SK-N-SH treated with all-trans-retinoic acid at 6 μM for 48 hours (cell line): ENCODE data around the gene NEK7.

Experiments
- ATAC-seq: fragments of 200-7000 bp; cut with Tn5 transposase; 3 replicates; pipeline ENCODE4 v1.9.1; 2020; ENCODE audit warnings: mild to moderate bottlenecking, moderate library complexity
- CSDC2 ChIP-seq: fragments of 250-450 bp; sonication (Bioruptor Pico); IDR thresholded peaks from 2 replicates; pipeline ENCODE4 v1.5.0; 2020; ENCODE audit warnings: mild to moderate bottlenecking, moderate library complexity
- CSRNP3 ChIP-seq: fragments of 250-450 bp; sonication (Bioruptor Pico); IDR thresholded peaks from 2 replicates; pipeline ENCODE4 v1.5.1; 2021; ENCODE audit warnings: mild to moderate bottlenecking, moderate library complexity
- ESRRG ChIP-seq: fragments of 250-450 bp; sonication (Bioruptor Pico); IDR thresholded peaks from 2 replicates; pipeline ENCODE4 v1.6.1; 2021; ENCODE audit warnings: mild to moderate bottlenecking
- ISL1 ChIP-seq: fragments of 250-450 bp; sonication (Bioruptor Pico); IDR thresholded peaks from 2 replicates; pipeline ENCODE4 v2.1.2; 2022; ENCODE audit warnings: mild to moderate bottlenecking, moderate library complexity
- OSR1 ChIP-seq: fragments of 250-450 bp; sonication (Bioruptor Pico); IDR thresholded peaks from 2 replicates; pipeline ENCODE4 v1.8.0; 2022; ENCODE audit warnings: moderate library complexity, mild to moderate bottlenecking, inconsistent platforms
- PATZ1 ChIP-seq: fragments of 250-450 bp; sonication (Bioruptor Pico); IDR thresholded peaks from 2 replicates; pipeline ENCODE4 v1.8.0; 2020; ENCODE audit warnings: mild to moderate bottlenecking, moderate library complexity, borderline replicate concordance
- POU6F1 ChIP-seq: fragments of 250-450 bp; sonication (Bioruptor Pico); IDR thresholded peaks from 2 replicates; pipeline ENCODE4 v1.8.0; 2021; ENCODE audit warnings: low read depth, mild to moderate bottlenecking, moderate library complexity, borderline replicate concordance
- PPARA ChIP-seq: fragments of 250-450 bp; sonication (Bioruptor Pico); IDR thresholded peaks from 2 replicates; pipeline ENCODE4 v1.5.0; 2020; ENCODE audit warnings: mild to moderate bottlenecking, borderline replicate concordance
- RARB ChIP-seq: fragments of 250-450 bp; sonication (Bioruptor Pico); IDR thresholded peaks from 2 replicates; pipeline ENCODE4 v1.8.0; 2021; ENCODE audit warnings: mild to moderate bottlenecking, moderate library complexity
- SNAI2 ChIP-seq: fragments of 250-450 bp; sonication (Bioruptor Pico); IDR thresholded peaks from 2 replicates; pipeline ENCODE4 v1.5.0; 2020; ENCODE audit warnings: mild to moderate bottlenecking, moderate library complexity
- TCF4 ChIP-seq: fragments of 250-450 bp; sonication (Bioruptor Pico); IDR thresholded peaks from 2 replicates; pipeline ENCODE4 v1.8.0; 2021; ENCODE audit warnings: mild to moderate bottlenecking, moderate library complexity, borderline replicate concordance
- TSHZ2 ChIP-seq: fragments of 250-450 bp; sonication (Bioruptor Pico); IDR thresholded peaks from 2 replicates; pipeline ENCODE4 v1.5.0; 2020; ENCODE audit warnings: mild to moderate bottlenecking, moderate library complexity
- ZFP3 ChIP-seq: fragments of 250-450 bp; sonication (Bioruptor Pico); IDR thresholded peaks from 2 replicates; pipeline ENCODE4 v1.5.0; 2020; ENCODE audit warnings: mild to moderate bottlenecking, moderate library complexity
- ZFP30 ChIP-seq: fragments of 450-650 bp; formaldehyde crosslinking; IDR thresholded peaks from 2 replicates; pipeline ENCODE4 v1.5.0; 2022; ENCODE audit warnings: mild to moderate bottlenecking, moderate library complexity
- ZNF565 ChIP-seq: fragments of 450-650 bp; formaldehyde crosslinking; conservative IDR thresholded peaks from 2 replicates; pipeline ENCODE4 v1.5.0; 2020; ENCODE audit warnings: low read depth, mild to moderate bottlenecking, moderate library complexity
- ZNF70 ChIP-seq: fragments of 450-650 bp; formaldehyde crosslinking; IDR thresholded peaks from 2 replicates; pipeline ENCODE4 v1.5.0; 2020; ENCODE audit warnings: mild to moderate bottlenecking, moderate library complexity
- ZNF8 ChIP-seq: fragments of 450-650 bp; formaldehyde crosslinking; IDR thresholded peaks from 2 replicates; pipeline ENCODE4 v1.5.0; 2020; ENCODE audit warnings: mild to moderate bottlenecking, moderate library complexity

NEK7 gene

GRCh38 chr1:198211696-198212095, 54.9 kb downstream of the NEK7 start:
- TF ChIP-seq ZFP30 (no peak), ZNF70 (no peak), SNAI2 (CRISPR knock-in tag) (no peak), ZFP3 (CRISPR knock-in tag) (no peak), ESRRG (CRISPR knock-in tag) (no peak), RARB (CRISPR knock-in tag) (no peak), PATZ1 (no peak), CSRNP3 (CRISPR knock-in tag) (no peak), POU6F1 (no peak), ZNF8 (no peak), OSR1 (CRISPR knock-in tag) (no peak)
- ATAC-seq: no peak

GRCh38 chr1:198212126-198212525, 55.3 kb downstream of the NEK7 start:
- no peak for TF ChIP-seq RARB (CRISPR knock-in tag)
- no peak for ATAC-seq

- TF ChIP-seq ESRRG (CRISPR knock-in tag) (no peak), TSHZ2 (no peak), POU6F1 (no peak), CSRNP3 (CRISPR knock-in tag) (no peak), ZNF565 (CRISPR knock-in tag) (no peak), CSDC2 (CRISPR knock-in tag) (no peak), PPARA (CRISPR knock-in tag) (no peak), SNAI2 (CRISPR knock-in tag) (no peak), ISL1 (CRISPR knock-in tag) (no peak)
- ATAC-seq: peak; percentile 13; the same call in 2 of the 3 replicates
Measured at GRCh38 chr1:198212675-198213074, 55.9 kb downstream of the NEK7 start.

- no peak for ATAC-seq
- no peak for TF ChIP-seq SNAI2 (CRISPR knock-in tag)
- TF ChIP-seq PPARA (CRISPR knock-in tag): no peak
- TF ChIP-seq ZNF565 (CRISPR knock-in tag): no peak
- no peak for TF ChIP-seq TSHZ2
- TF ChIP-seq ZFP30: no peak
- TF ChIP-seq ZNF8: no peak
- TF ChIP-seq ESRRG (CRISPR knock-in tag): no peak
- no peak for TF ChIP-seq TCF4 (CRISPR knock-in tag)
Measured at GRCh38 chr1:198214924-198215323, 58.1 kb downstream of the NEK7 start.
